MCF 10A (cell line): Measurements from ENCODE around the gene GUCY1A2. TPM values are rescaled to one million over a fixed set of nuclear protein-coding genes. Genes with fewer than 3 reads are reported as not detected.

Experiments used
- BruUV-seq: library from RNA; stranded (reverse); fragments of 400-500 nt; replicated peaks from 2 replicates; lab custom pipeline; 2021; lab: Mats Ljungman, UMichigan
- CTCF ChIA-PET: fragments of 300-600 bp; sonication (Branson Sonifier 250); formaldehyde crosslinking; extraction: SDS; loops from one replicate; lab custom pipeline; 2021; ENCODE audit warnings: antibody characterized with exemption, inconsistent platforms; lab: Yijun Ruan, JAX
- POLR2A ChIA-PET: fragments of 300-600, 350-650 bp; sonication (Branson Sonifier 250); formaldehyde crosslinking; extraction: SDS; loops from one replicate; lab custom pipeline; 2020; ENCODE audit warnings: antibody characterized with exemption, inconsistent platforms; lab: Yijun Ruan, JAX
- DNase-seq: peaks from one replicate; pipeline ENCODE4 v3.0.0-alpha.2; 2018; ENCODE audit not compliant: unreplicated experiment
- H3K27ac Mint-ChIP-seq: one replicate; pipeline ENCODE4 v1.8.0; 2022; ENCODE audit warnings: mild to moderate bottlenecking, low read depth, mixed read lengths; ENCODE audit not compliant: unreplicated experiment
- H3K27me3 Mint-ChIP-seq: one replicate; pipeline ENCODE4 v1.8.0; 2022; ENCODE audit warnings: mixed read lengths; ENCODE audit not compliant: insufficient read depth, unreplicated experiment
- H3K36me3 Mint-ChIP-seq: one replicate; pipeline ENCODE4 v1.8.0; 2022; ENCODE audit warnings: mild to moderate bottlenecking, moderate library complexity, mixed read lengths; ENCODE audit not compliant: insufficient read depth, unreplicated experiment
- H3K4me1 Mint-ChIP-seq: one replicate; pipeline ENCODE4 v1.8.0; 2022; ENCODE audit warnings: mixed read lengths; ENCODE audit not compliant: insufficient read depth, unreplicated experiment
- H3K4me3 Mint-ChIP-seq: one replicate; pipeline ENCODE4 v1.8.0; 2022; ENCODE audit warnings: mild to moderate bottlenecking, moderate library complexity, mixed read lengths; ENCODE audit not compliant: unreplicated experiment
- H3K9me3 Mint-ChIP-seq: one replicate; pipeline ENCODE4 v1.8.0; 2022; ENCODE audit warnings: mixed read lengths; ENCODE audit not compliant: unreplicated experiment
- CTCF ChIP-seq: fragments of 200-600 bp; IDR thresholded peaks from one replicate; pipeline ENCODE4 v1.8.0; 2022; ENCODE audit warnings: antibody characterized with exemption, mild to moderate bottlenecking; ENCODE audit not compliant: unreplicated experiment
- intact Hi-C: fragments of 100-400 bp; cut with micrococcal nuclease; formaldehyde crosslinking; loops from 2 replicates; pipeline ENCODE4 v1.14.1; 2022
- total RNA-seq: library from RNA; stranded (reverse); gene quantifications from 2 replicates; pipeline ENCODE4 v1.2.3, GENCODE V29; 2022

Gene GUCY1A2
- total RNA-seq, 1 experiment from 2014 or later, result 0.09 TPM

DNA sequence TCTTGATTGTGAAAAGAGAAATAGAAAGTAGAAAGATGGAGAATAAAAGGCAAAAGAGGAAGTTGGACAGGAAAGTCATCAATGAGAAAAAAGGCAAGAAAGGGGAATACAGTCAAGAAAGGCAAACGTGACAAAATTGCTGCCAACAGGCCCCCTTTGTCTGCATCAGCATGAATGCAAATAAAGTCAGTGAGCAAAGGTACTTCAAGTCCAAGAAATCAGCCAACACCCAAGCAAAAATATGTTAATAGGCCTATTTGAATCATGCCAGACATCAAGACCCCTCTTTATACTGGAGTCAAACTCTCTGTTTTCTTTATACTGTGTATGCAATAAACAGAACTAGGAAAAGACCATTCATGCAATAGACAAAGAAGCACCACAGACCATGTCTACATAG is 34.3 kb downstream of the GUCY1A2 start:
- Mint-ChIP-seq H3K4me3 (no peak overlapping the region), H3K4me1 (peaks cover 29% of the 10 kb centered on the region), H3K9me3 (no peaks in the 10 kb centered on the region), H3K27me3 (no peaks in the 10 kb centered on the region), H3K27ac (no peak overlapping the region), H3K36me3 (no peaks in the 10 kb centered on the region)
- BruUV-seq, result no TSS peak
- POLR2A ChIA-PET, result no interaction called here
- no peak for DNase-seq
- CTCF ChIA-PET, result no interaction called here
- TF ChIP-seq CTCF, result no peak
- intact Hi-C loops, result no loop called here

DNA sequence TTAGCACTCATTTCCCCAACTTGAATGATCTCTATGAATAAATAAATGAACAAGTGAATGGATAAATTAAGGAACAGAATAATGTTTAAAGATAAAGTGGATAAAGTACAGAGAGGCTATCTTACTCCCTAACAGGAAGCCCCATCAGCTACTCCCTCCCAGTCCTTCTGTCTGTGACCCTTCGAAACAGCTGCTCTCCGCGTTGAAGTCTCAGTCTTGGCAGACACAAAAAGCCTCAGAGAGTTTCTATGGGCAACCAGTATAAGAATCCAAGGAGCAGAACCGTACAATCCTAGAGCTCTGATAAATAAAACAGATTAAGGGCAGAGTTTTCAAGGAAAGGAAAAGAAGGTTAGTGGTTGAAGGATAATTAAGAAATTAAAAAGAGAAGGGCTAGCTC is 35.0 kb downstream of the GUCY1A2 start:
- no peak for DNase-seq
- no peak for TF ChIP-seq CTCF
- ChIA-PET POLR2A (interaction anchor here (0.6 kb wide), 1 partner anchor 215 kb away, joined by 3 read pairs; no protein-coding TSS in a partner anchor), CTCF (no interaction called here)
- H3K27ac Mint-ChIP-seq, result no peak overlapping the region
- intact Hi-C loops, result no loop called here
- no peaks in the 10 kb centered on the region for H3K9me3 Mint-ChIP-seq
- H3K27me3 Mint-ChIP-seq, result no peaks in the 10 kb centered on the region
- BruUV-seq, result no TSS peak
- no peaks in the 10 kb centered on the region for H3K36me3 Mint-ChIP-seq
- H3K4me3 Mint-ChIP-seq, result no peak overlapping the region
- peaks cover 22% of the 10 kb centered on the region for H3K4me1 Mint-ChIP-seq

DNA sequence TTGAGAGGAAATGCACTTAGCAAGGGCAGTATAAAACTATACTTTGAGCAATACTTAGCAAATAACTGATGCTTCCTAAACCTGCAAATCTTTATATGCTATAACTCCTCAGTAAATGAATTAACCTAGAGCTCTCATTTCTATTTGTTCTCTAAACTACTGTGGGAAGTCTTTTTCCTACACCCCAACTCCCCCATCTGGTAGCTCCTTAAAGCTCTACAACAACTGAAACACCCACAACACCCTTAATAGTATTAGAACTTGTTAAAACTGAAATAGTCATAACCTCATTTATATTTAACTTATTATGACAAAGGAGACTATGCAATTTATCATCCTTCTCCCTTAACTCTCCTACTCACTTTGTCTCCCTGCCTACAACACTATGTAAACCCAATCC is 43.4 kb downstream of the GUCY1A2 start:
- Mint-ChIP-seq H3K9me3 (no peaks in the 10 kb centered on the region), H3K27ac (no peak overlapping the region)

GRCh38 chr11:106971864-106972263 is 46.4 kb downstream of the GUCY1A2 start:
- H3K27ac Mint-ChIP-seq, result no peak overlapping the region
- ChIA-PET CTCF (interaction anchor here (0.6 to 0.7 kb wide), 2 partner anchors 212 to 437 kb away, joined by 3 read pairs; no protein-coding TSS in a partner anchor), POLR2A (interaction anchor here (0.7 kb wide), 1 partner anchor 9 kb away, joined by 4 read pairs; no protein-coding TSS in a partner anchor)
- no peaks in the 10 kb centered on the region for H3K36me3 Mint-ChIP-seq
- no peak overlapping the region for H3K4me3 Mint-ChIP-seq
- no peaks in the 10 kb centered on the region for H3K9me3 Mint-ChIP-seq
- H3K4me1 Mint-ChIP-seq, result no peaks in the 10 kb centered on the region
- DNase-seq, result no peak
- no peak for TF ChIP-seq CTCF
- no TSS peak for BruUV-seq
- intact Hi-C loops, result no loop called here
- H3K27me3 Mint-ChIP-seq, result no peaks in the 10 kb centered on the region

More for the DNA sequence above, 43.4 kb downstream of the GUCY1A2 start:
- ChIA-PET POLR2A (no interaction called here), CTCF (no interaction called here)
- no peak for TF ChIP-seq CTCF
- no peak overlapping the region for H3K4me3 Mint-ChIP-seq
- no peaks in the 10 kb centered on the region for H3K27me3 Mint-ChIP-seq
- H3K4me1 Mint-ChIP-seq, result no peaks in the 10 kb centered on the region
- DNase-seq, result no peak
- no TSS peak for BruUV-seq
- intact Hi-C loops, result loop anchor here (1.0 kb wide), 1 partner anchor 254 kb away; no protein-coding TSS in a partner anchor
- no peaks in the 10 kb centered on the region for H3K36me3 Mint-ChIP-seq
